SK-N-MC (cell line): ENCODE results near the gene CRB1.

Experiments
- DNase-seq: peaks from one replicate; pipeline ENCODE4 v3.0.0-alpha.2; 2011; ENCODE audit warnings: low read depth, low spot score
- H3K27ac ChIP-seq: fragments of 200-600 bp; sonication (generic); 2 replicates; pipeline ENCODE4 v1.5.1; 2016; ENCODE audit warnings: mixed run types
- H3K36me3 ChIP-seq: fragments of 200-600 bp; sonication (generic); 2 replicates; pipeline ENCODE4 v1.6.1; 2017; ENCODE audit warnings: antibody characterized with exemption, low read length, mixed read lengths; ENCODE audit not compliant: insufficient read depth
- H3K4me3 ChIP-seq: fragments of 200-600 bp; sonication (generic); 2 replicates; pipeline ENCODE4 v1.5.1; 2016
- H3K9ac ChIP-seq: fragments of 200-600 bp; sonication (generic); 2 replicates; pipeline ENCODE4 v1.8.0; 2017; ENCODE audit warnings: mixed run types, mixed read lengths; ENCODE audit not compliant: insufficient read length
- H3K9me3 ChIP-seq: fragments of 200-600 bp; sonication (generic); 2 replicates; pipeline ENCODE4 v1.6.1; 2017; ENCODE audit warnings: low read depth, mild to moderate bottlenecking, antibody characterized with exemption, low read length, moderate library complexity, mixed read lengths
- EZH2 ChIP-seq: fragments of 200-600 bp; sonication (generic); IDR thresholded peaks from one replicate; pipeline ENCODE4 v1.6.1; 2017; ENCODE audit warnings: antibody characterized with exemption
- FOXP2 ChIP-seq: optimal IDR thresholded peaks from 2 replicates; pipeline ENCODE3; 2011; ENCODE audit warnings: mild to moderate bottlenecking, moderate library complexity; ENCODE audit not compliant: insufficient read depth; ENCODE audit errors: extremely low read length, control extremely low read depth
- POLR2AphosphoS5 ChIP-seq: IDR thresholded peaks from 2 replicates; pipeline ENCODE4 v1.6.1; 2012; ENCODE audit warnings: mild to moderate bottlenecking, low read depth, low read length, borderline replicate concordance

The CRB1 gene

DNA sequence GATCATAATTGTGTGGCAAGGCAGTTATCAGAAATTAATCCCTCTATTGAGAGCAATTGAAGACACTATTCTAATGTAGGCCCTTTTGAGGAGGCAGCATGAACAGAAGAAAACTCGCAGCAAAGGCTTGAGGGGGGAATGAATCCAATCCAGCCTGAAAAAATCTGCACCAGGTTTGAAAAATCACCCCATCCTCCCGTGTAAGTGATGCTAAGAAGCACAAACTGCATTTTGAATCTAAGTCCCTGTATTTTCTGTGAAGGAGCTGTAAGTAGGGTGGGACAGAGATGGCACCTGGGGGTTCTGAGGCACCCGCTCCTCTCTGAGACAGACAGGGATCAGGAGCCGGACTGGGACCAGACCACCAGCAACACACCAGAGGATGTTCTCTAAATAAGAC is at the start of gene CRB1:
Gene CRB1, plus strand, starts transcription at position 241 of the 400 bp plus-strand sequence. CDS start 161 bp downstream, outside the sequence.
- no peaks in the 10 kb centered on the region for H3K9me3 ChIP-seq
- H3K36me3 ChIP-seq = no peaks in the 10 kb centered on the region
- H3K4me3 ChIP-seq = no peak within 1 kb of the TSS
- DNase-seq = no peak
- no peak within 1 kb of the TSS for H3K9ac ChIP-seq
- no peak for TF ChIP-seq FOXP2
- TF ChIP-seq POLR2AphosphoS5 = no peak
- no peak for TF ChIP-seq EZH2
- no peak within 1 kb of the TSS for H3K27ac ChIP-seq

DNA sequence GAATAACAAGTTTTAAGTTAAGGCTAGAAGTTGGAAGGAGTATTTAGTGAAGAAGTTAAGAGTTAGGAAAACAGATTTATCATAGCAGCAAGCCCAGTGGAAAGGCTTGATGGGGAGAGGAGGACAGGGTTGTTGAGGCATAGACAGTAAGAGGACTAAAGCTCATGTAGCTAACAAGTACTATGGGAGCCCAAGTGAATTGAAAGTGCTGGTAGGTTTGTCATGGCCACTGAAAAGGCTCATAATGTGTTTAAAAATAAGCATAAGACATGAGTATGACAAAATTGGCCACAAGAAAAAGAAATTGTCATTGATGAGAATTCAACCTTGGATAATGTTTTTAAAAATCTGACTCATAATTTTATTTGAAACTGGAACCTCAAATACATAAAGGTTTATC is 49.2 kb upstream of the CRB1 start:
- no peak for DNase-seq
- H3K36me3 ChIP-seq = no peaks in the 10 kb centered on the region
- H3K9ac ChIP-seq = no peak overlapping the region
- no peak overlapping the region for H3K27ac ChIP-seq
- TF ChIP-seq FOXP2 (no peak), POLR2AphosphoS5 (no peak), EZH2 (no peak)
- H3K9me3 ChIP-seq = no peaks in the 10 kb centered on the region
- no peak overlapping the region for H3K4me3 ChIP-seq

DNA sequence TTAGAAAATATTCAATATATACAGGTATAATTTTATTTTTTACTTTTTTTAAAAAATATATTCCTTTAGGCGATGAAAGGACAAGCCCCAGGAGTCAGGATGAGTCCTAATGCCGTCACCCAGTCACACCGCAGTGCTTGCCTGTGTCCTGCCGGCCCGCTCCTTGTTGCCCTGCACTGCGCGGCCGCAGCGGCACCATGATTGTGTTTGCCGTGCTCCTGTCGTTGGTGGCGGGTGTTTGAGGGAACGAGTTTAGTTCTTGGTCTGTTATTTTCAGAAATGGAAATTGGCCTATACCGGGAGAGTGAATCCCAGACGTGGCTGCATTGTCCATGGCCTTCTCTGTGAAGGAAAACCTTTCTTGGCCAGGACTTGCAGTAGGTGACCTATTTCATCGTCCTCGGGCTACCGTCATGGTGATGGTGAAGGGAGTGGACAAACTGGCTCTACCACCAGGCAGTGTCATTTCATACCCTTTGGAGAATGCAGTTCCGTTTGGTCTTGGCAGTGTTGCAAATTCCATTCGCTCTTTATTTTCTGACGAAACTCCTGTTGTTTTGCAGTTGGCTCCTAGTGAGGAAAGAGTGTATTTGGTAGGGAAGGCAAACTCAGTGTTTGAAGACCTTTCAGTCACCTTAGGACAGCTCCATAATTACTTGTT is 45.9 kb upstream of the CRB1 start:
- Histone ChIP-seq H3K4me3 (no peak overlapping the region), H3K27ac (no peak overlapping the region), H3K9ac (no peak overlapping the region), H3K36me3 (no peaks in the 10 kb centered on the region), H3K9me3 (no peaks in the 10 kb centered on the region)
- DNase-seq = no peak
- TF ChIP-seq EZH2 = no peak
- TF ChIP-seq FOXP2 = no peak
- TF ChIP-seq POLR2AphosphoS5 = no peak

DNA sequence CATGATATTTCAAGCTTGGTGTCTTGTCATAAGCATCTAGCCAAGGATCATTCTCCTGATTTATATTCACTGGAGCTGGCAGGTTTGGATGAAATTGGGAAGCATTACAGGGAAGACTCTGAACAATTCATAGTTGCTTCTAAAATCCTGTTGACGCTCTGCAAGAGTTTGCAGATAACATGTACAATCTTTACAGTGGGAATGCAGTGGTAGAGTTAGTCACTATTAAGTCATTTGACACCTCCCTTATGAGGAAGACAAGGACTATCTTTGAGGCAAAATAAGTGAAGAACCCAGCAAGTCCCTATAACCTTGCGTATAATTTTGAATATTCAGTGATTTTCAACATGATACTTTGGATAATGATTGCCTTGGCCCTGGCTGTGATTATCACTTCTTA is 45.3 kb upstream of the CRB1 start:
- TF ChIP-seq FOXP2 (no peak), POLR2AphosphoS5 (no peak), EZH2 (no peak)
- H3K9ac ChIP-seq = no peak overlapping the region
- no peak overlapping the region for H3K4me3 ChIP-seq
- H3K9me3 ChIP-seq = no peaks in the 10 kb centered on the region
- H3K36me3 ChIP-seq = no peaks in the 10 kb centered on the region
- H3K27ac ChIP-seq = no peak overlapping the region
- no peak for DNase-seq

DNA sequence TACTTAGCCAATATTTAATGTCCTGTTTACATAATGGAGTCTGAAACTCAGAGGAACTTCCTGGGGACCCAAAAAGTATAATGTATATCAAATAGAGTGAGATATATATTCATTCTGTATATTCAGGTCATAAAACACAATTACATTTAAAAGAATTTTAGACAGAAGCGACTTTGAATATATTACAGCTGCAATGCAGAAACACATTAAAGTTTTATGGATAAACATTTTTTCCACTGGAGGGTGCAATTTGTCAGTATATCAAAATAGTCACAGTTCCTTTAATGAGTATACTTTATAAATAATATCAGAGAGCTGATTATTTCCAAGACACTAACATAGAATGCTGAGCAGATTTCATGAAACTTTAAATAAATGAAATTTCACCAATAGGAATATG is 43.9 kb upstream of the CRB1 start:
- DNase-seq = no peak
- TF ChIP-seq FOXP2 (no peak), EZH2 (no peak), POLR2AphosphoS5 (no peak)
- no peak overlapping the region for H3K9ac ChIP-seq

DNA sequence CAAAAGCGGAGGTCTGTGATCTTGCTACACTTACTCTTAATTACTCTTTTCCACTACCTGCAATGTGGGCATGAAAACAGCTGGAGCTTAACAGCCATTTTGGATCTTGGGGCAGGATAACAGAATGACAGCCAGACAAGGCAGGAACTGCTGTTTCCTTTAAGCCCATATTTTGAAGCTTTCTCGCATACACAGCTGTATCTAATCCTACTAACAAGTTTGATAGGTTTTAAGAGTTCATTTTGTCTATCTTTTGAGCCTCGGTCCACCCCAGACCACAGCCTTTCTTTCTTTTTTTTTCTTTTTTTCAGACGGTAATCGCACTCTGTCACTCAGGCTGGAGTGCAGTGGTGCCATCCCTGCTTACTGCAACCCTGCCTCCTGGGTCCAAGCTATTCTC is 42.4 kb upstream of the CRB1 start:
- H3K27ac ChIP-seq = no peak overlapping the region
- H3K4me3 ChIP-seq = no peak overlapping the region
- H3K9ac ChIP-seq = no peak overlapping the region
- H3K9me3 ChIP-seq = no peaks in the 10 kb centered on the region
- no peak for DNase-seq
- no peak for TF ChIP-seq POLR2AphosphoS5
- no peak for TF ChIP-seq FOXP2
- no peak for TF ChIP-seq EZH2
- no peaks in the 10 kb centered on the region for H3K36me3 ChIP-seq

More for the DNA sequence above, 43.9 kb upstream of the CRB1 start:
- Histone ChIP-seq H3K4me3 (no peak overlapping the region), H3K36me3 (no peaks in the 10 kb centered on the region), H3K9me3 (no peaks in the 10 kb centered on the region), H3K27ac (no peak overlapping the region)

DNA sequence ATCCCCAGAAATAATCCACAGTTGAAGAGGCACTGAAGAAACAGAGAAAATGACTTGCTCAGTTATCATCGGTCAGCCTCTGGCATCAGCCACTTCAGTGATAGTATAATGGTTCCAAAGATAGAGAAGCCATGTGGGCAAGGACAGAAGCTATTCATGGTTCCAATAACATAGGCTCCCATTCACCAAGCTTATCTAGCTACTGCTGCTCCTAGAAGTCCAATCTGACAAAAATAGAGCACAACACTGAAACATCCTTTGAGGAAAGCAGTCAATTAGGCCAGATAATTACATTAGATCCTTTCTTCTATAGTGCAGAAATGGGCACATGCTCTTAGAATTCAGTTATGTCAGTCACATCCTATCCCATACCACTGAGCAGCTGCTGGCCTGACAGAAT is 33.5 kb upstream of the CRB1 start:
- Histone ChIP-seq H3K4me3 (no peak overlapping the region), H3K36me3 (no peaks in the 10 kb centered on the region), H3K9me3 (no peaks in the 10 kb centered on the region), H3K27ac (no peak overlapping the region), H3K9ac (no peak overlapping the region)
- no peak for TF ChIP-seq POLR2AphosphoS5
- no peak for TF ChIP-seq FOXP2
- no peak for TF ChIP-seq EZH2
- DNase-seq = no peak

DNA sequence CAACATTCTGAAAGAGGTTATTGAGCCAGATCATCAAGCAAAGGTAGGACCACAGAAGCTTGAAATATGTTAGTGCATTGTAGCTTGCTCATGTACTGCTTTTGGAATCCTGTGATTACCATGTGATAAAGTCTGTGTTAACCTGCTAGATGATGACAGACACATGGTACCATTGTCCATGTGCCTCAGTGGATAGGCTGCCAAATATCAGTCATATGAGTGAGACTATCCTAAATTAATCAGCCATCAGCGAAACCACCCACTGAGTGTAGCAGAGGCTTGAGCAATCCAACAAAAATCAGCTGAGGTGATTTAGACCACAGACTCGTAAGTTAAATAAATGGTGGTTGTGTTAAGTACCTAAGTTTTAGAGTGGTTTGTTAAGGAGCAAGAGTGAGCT is 32.7 kb upstream of the CRB1 start:
- H3K9me3 ChIP-seq = no peaks in the 10 kb centered on the region
- no peak overlapping the region for H3K4me3 ChIP-seq
- H3K9ac ChIP-seq = no peak overlapping the region
- no peak for TF ChIP-seq EZH2
- no peak for TF ChIP-seq POLR2AphosphoS5
- no peak for TF ChIP-seq FOXP2
- H3K27ac ChIP-seq = no peak overlapping the region
- no peak for DNase-seq
- no peaks in the 10 kb centered on the region for H3K36me3 ChIP-seq

DNA sequence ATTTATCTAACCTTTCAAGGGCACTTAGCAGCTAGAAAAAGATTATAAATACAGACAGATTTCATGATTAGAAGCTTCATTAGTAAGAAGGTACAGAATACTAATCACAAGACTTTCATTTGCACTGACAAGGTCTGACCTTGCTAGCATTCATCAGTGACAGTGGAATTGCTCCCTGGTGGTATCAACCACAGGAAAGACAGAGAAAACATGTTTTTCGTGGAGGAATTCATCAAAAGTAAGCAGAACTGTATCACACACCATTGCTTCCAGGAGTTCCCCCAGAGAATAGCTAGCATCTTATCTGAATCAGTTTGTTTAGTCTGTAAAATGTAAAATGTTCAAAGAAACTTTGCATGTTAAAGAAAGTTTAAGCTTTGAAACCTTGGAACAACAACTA is 20.6 kb upstream of the CRB1 start:
- H3K36me3 ChIP-seq = no peaks in the 10 kb centered on the region
- no peaks in the 10 kb centered on the region for H3K9me3 ChIP-seq
- H3K4me3 ChIP-seq = no peak overlapping the region
- H3K9ac ChIP-seq = no peak overlapping the region
- DNase-seq = no peak
- no peak for TF ChIP-seq FOXP2
- H3K27ac ChIP-seq = no peak overlapping the region
